Hippocampal formation (tissue), 2 donors: ENCODE data around the gene MESP2.

Experiments used
- DNase-seq, 2 donors: peaks; one replicate each; lab custom pipeline; 2025; lab: John Stamatoyannopoulos, UW

Gene MESP2

GRCh38 chr15:89817701-89818280 is 41.7 kb downstream of the MESP2 start:
- no peak for DNase-seq

GRCh38 chr15:89818287-89818686 is 42.2 kb downstream of the MESP2 start:
- no peak for DNase-seq

- no peak for DNase-seq
Observed at GRCh38 chr15:89820666-89821611, 44.8 kb downstream of the MESP2 start.

GRCh38 chr15:89822026-89822425 is 45.9 kb downstream of the MESP2 start:
- DNase-seq, result no peak

- no peak for DNase-seq
Observed at GRCh38 chr15:89822611-89822950, 46.4 kb downstream of the MESP2 start.

GRCh38 chr15:89822951-89823711 is 47.0 kb downstream of the MESP2 start:
- DNase-seq, result no peak

- DNase-seq, result no peak
Observed at GRCh38 chr15:89823836-89824606, 47.9 kb downstream of the MESP2 start.

- no peak for DNase-seq
Observed at GRCh38 chr15:89824607-89824867, 48.4 kb downstream of the MESP2 start.

GRCh38 chr15:89825271-89825940 is 49.3 kb downstream of the MESP2 start:
- DNase-seq, result no peak

- no peak for DNase-seq
Observed at GRCh38 chr15:89826671-89827655, 50.8 kb downstream of the MESP2 start.

- DNase-seq, result no peak
Observed at GRCh38 chr15:89827829-89828228, 51.7 kb downstream of the MESP2 start.
